Transverse colon (tissue), 4 donors: ENCODE measurements around the gene OR1I1.

Experiments used
- EP300 ChIP-seq: sonication (generic); formaldehyde crosslinking; IDR thresholded peaks from one replicate; pipeline ENCODE4 v1.6.1; 2017; ENCODE audit warnings: antibody characterized with exemption, low read depth
- POLR2A ChIP-seq: fragments of 450-650 bp; IDR thresholded peaks from one replicate; pipeline ENCODE4 v1.6.1; 2016; ENCODE audit warnings: antibody characterized with exemption, mild to moderate bottlenecking, moderate library complexity
- POLR2AphosphoS5 ChIP-seq, 3 donors: sonication (generic); formaldehyde crosslinking; IDR thresholded peaks; one replicate each; pipeline ENCODE4 v1.6.1; 2016; ENCODE audit warnings: antibody characterized with exemption in 3 of 3
- TF ChIP-seq, protein P1 (sequence below), 5 experiments: fragments of 200-600 bp in 3 of 5; fragments of 450-650 bp in 2 of 5; sonication (generic) in 3 of 5; IDR thresholded peaks; 1 replicate in 2 of 5; 2 replicates in 3 of 5; pipeline ENCODE4 v1.5.1; 2016 to 2017; ENCODE audit warnings: antibody characterized with exemption in 5 of 5, inconsistent platforms in 3 of 5, mild to moderate bottlenecking in 2 of 5, moderate library complexity in 1 of 5

DNA sequence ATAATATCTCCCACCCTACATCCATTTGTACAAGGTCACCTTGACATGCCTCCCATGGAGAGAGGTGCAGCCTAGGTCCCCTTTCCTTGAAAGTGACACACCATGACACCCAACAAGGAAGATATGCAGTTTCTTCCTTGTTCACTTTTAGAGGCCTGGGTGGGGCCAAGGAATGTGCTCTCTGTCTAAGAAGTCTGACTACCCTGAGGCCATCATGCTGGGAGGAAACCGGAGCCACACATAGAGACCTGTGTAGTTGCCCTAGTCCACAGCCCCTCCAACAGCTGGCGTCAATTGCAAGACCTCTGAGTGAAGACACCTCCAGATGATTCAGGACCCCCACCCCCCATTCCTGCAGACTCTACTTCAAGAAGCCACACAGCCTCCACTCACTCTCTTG is 36.2 kb downstream of the OR1I1 start:
- TF ChIP-seq, protein P1, sequence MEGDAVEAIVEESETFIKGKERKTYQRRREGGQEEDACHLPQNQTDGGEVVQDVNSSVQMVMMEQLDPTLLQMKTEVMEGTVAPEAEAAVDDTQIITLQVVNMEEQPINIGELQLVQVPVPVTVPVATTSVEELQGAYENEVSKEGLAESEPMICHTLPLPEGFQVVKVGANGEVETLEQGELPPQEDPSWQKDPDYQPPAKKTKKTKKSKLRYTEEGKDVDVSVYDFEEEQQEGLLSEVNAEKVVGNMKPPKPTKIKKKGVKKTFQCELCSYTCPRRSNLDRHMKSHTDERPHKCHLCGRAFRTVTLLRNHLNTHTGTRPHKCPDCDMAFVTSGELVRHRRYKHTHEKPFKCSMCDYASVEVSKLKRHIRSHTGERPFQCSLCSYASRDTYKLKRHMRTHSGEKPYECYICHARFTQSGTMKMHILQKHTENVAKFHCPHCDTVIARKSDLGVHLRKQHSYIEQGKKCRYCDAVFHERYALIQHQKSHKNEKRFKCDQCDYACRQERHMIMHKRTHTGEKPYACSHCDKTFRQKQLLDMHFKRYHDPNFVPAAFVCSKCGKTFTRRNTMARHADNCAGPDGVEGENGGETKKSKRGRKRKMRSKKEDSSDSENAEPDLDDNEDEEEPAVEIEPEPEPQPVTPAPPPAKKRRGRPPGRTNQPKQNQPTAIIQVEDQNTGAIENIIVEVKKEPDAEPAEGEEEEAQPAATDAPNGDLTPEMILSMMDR (IDR thresholded peaks at IDR 0.05) = no peak
- TF ChIP-seq POLR2A = no peak
- no peak for TF ChIP-seq EP300
- TF ChIP-seq POLR2AphosphoS5 (IDR thresholded peaks at IDR 0.05) = no peak
